ENCODE measurements around the gene OXLD1. TPM values are rescaled to one million over a fixed set of nuclear protein-coding genes. Genes with fewer than 3 reads are reported as not detected.
A peak's percentile ranks its signal among the peaks of the same experiment; 100 is the strongest.

The OXLD1 gene
- total RNA-seq, 1 experiment from 2014 or later, result 37.0 TPM

DNA sequence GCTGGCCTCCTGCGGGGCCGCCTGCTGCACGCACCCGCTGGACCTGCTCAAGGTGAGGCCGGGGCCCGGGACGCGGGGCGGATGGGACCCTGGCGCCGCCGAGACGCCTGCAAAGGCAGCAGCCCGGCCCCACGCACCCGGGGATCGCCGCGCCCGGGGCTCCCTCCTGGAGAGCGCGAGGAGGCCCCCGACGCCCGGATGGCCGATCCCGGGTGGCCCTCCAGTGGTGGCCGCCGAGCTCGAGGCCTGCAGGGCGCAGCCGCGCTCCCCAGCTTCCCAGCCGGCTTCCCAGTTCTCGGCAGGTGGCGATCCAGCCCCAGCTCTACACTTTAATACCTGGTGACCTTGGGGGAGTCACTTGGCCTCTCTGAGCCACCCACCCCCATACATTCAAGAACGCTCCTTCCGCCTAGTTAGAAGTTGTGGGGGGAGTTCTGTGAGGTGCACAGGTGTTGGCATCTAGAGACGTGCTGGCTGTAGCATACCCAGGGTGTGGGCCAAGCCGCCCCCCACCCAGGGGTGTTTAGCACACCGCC, 46.1 kb upstream of the OXLD1 start:
- DNase-seq, result peak; percentile 61 to 79
- no peaks in the 10 kb centered on the region for H3K9me3 Mint-ChIP-seq (ENCODE audit: unreplicated experiment)
- Histone ChIP-seq H3K4me3 (ENCODE audit: low read depth, low read length) (peak overlapping the region; percentile 65), H3K36me3 (ENCODE audit: control insufficient read depth, insufficient read depth, low read length) (peaks cover 1% of the 10 kb centered on the region), H3K27me3 (replicated peaks; ENCODE audit: control insufficient read depth, insufficient read depth, low read length) (no peaks in the 10 kb centered on the region), H3K9me3 (no peaks in the 10 kb centered on the region), H3K4me1 (peaks cover 31% of the 10 kb centered on the region)
- ChIA-PET CTCF (interaction anchor here (0.5 to 1.5 kb wide), 3 partner anchors 9 to 490 kb away, joined by 3 to 6 read pairs (median 5); partner anchors contain the start of genes CEP131 and MRPL12), POLR2A (interaction anchor here (1.5 to 2.1 kb wide), 2 partner anchors 9 to 10 kb away, joined by 10 to 11 read pairs; partner anchors contain the start of gene MRPL12)
- intact Hi-C loops (cut with micrococcal nuclease; ENCODE audit: unreplicated experiment), result no loop called here
- peaks cover 67% of the 10 kb centered on the region for H3K36me3 Mint-ChIP-seq (ENCODE audit: insufficient read depth, unreplicated experiment)
- H3K4me1 Mint-ChIP-seq (ENCODE audit: low read depth, unreplicated experiment), result peaks cover 9% of the 10 kb centered on the region
- H3K27me3 Mint-ChIP-seq (ENCODE audit: insufficient read depth, unreplicated experiment), result no peaks in the 10 kb centered on the region
- TF ChIP-seq, protein P1, sequence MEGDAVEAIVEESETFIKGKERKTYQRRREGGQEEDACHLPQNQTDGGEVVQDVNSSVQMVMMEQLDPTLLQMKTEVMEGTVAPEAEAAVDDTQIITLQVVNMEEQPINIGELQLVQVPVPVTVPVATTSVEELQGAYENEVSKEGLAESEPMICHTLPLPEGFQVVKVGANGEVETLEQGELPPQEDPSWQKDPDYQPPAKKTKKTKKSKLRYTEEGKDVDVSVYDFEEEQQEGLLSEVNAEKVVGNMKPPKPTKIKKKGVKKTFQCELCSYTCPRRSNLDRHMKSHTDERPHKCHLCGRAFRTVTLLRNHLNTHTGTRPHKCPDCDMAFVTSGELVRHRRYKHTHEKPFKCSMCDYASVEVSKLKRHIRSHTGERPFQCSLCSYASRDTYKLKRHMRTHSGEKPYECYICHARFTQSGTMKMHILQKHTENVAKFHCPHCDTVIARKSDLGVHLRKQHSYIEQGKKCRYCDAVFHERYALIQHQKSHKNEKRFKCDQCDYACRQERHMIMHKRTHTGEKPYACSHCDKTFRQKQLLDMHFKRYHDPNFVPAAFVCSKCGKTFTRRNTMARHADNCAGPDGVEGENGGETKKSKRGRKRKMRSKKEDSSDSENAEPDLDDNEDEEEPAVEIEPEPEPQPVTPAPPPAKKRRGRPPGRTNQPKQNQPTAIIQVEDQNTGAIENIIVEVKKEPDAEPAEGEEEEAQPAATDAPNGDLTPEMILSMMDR (IDR thresholded peaks at IDR 0.05; ENCODE audit: insufficient read depth in 1 of 2, low read depth in 1 of 2, low read length in 1 of 2, severe bottlenecking in 1 of 2, unreplicated experiment in 1 of 2), result peak in 1 of 2 experiments; percentile 34
- H3K27ac Mint-ChIP-seq (ENCODE audit: unreplicated experiment), result peak overlapping the region; percentile 91
- peak overlapping the region; percentile 98 for H3K4me3 Mint-ChIP-seq (ENCODE audit: unreplicated experiment)
- BruUV-seq (replicated peaks), result TSS peak; percentile 4

DNA sequence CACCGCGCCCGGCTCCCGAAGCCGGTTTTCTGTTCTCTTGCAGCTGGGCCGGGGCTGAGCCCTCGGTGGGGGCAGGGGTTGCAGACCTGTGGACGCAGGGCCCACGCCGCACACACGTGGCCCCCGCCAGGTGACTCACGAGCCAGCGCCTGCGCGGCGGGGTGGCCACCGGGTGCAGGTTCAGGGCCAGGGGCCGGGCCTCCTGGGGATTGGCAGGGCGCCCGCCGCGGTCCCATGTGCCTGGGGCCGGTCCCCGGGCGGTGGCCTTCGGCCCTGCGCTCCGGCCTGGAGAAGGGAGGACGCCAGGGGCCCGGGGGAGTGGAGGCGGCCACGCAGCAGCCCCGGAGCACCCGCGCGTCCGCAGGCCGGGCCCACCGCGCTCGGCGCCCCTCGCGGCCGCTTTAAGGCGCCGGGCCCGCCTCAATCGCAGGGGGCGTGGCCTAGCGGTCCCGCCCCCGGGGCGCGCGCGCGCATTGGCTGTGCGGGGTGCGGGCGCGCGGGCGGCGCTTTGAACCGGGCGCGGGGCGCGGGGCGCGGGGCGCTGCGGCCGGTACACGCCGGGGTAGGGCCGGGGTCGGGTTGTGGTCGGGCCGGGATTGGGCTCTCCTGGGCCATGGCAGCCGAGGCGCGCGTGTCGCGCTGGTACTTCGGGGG, 45.5 kb upstream of the OXLD1 start, which contains the start of gene SLC25A10:
Gene SLC25A10 (plus strand): TSS at position 471 of the 654 bp plus-strand sequence. CDS start 143 bp downstream, at position 614.
- Mint-ChIP-seq H3K9me3 (ENCODE audit: unreplicated experiment) (no peaks in the 10 kb centered on the region), H3K4me3 (ENCODE audit: unreplicated experiment) (peak within 1 kb of the TSS; percentile 98), H3K4me1 (ENCODE audit: low read depth, unreplicated experiment) (peaks cover 9% of the 10 kb centered on the region), H3K36me3 (ENCODE audit: insufficient read depth, unreplicated experiment) (peaks cover 73% of the 10 kb centered on the region), H3K27me3 (ENCODE audit: insufficient read depth, unreplicated experiment) (no peaks in the 10 kb centered on the region), H3K27ac (ENCODE audit: unreplicated experiment) (peak within 1 kb of the TSS; percentile 91)
- POLR2A ChIA-PET, result interaction anchor here (0.6 to 2.1 kb wide), 4 partner anchors 9 to 716 kb away, joined by 3 to 11 read pairs (median 7); partner anchors contain the start of gene MRPL12
- Histone ChIP-seq H3K4me1 (peaks cover 31% of the 10 kb centered on the region), H3K27me3 (replicated peaks; ENCODE audit: control insufficient read depth, insufficient read depth, low read length) (no peaks in the 10 kb centered on the region), H3K36me3 (ENCODE audit: control insufficient read depth, insufficient read depth, low read length) (peaks cover 1% of the 10 kb centered on the region), H3K4me3 (ENCODE audit: low read depth, low read length) (peak within 1 kb of the TSS; percentile 65), H3K9me3 (no peaks in the 10 kb centered on the region)
- BruUV-seq (replicated peaks), result no TSS peak
- intact Hi-C loops (cut with micrococcal nuclease; ENCODE audit: unreplicated experiment), result loop anchor here (1.0 kb wide), 1 partner anchor 9 kb away; the partner anchor contains the start of gene MRPL12
- TF ChIP-seq, protein P1 (IDR thresholded peaks at IDR 0.05; ENCODE audit: insufficient read depth in 1 of 2, low read depth in 1 of 2, low read length in 1 of 2, severe bottlenecking in 1 of 2, unreplicated experiment in 1 of 2), result no peak
- peak; percentile 92 to 95 for DNase-seq
- CTCF ChIA-PET, result interaction anchor here (0.5 to 1.5 kb wide), 5 partner anchors 9 to 489 kb away, joined by 3 to 6 read pairs (median 5); partner anchors contain the start of genes CEP131 and MRPL12
